AG04450 (cell line): ENCODE data around the gene BAZ1A. TPM values are rescaled to one million over a fixed set of nuclear protein-coding genes. Genes with fewer than 3 reads are reported as not detected.

Experiments
- CTCF ChIA-PET: fragments of 300-600, 350-600 bp; formaldehyde crosslinking; extraction: SDS; loops from one replicate; lab custom pipeline; 2022; ENCODE audit warnings: antibody characterized with exemption, inconsistent platforms; lab: Charles Lee
- POLR2A ChIA-PET: fragments of 350-600 bp; formaldehyde crosslinking; extraction: SDS; loops from one replicate; lab custom pipeline; 2021; ENCODE audit warnings: antibody characterized with exemption, inconsistent platforms; lab: Yijun Ruan, JAX
- DNase-seq: peaks from one replicate; pipeline ENCODE4 v3.0.0-alpha.2; 2011; ENCODE audit warnings: low read depth, low spot score
- H3K27ac ChIP-seq: one replicate; pipeline ENCODE4 v1.5.1; 2012; ENCODE audit warnings: low read depth, low read length, control low read depth
- H3K27me3 ChIP-seq: one replicate; pipeline ENCODE4 v1.6.0; 2012; ENCODE audit warnings: low read length; ENCODE audit not compliant: control insufficient read depth, insufficient read depth
- H3K4me3 ChIP-seq: 2 replicates; pipeline ENCODE4 v1.5.1; 2011; ENCODE audit warnings: mild to moderate bottlenecking, low read depth, low read length, control low read depth
- H3K9me3 ChIP-seq: 2 replicates; pipeline ENCODE4 v1.5.1; 2012; ENCODE audit warnings: low read length; ENCODE audit not compliant: control insufficient read depth, insufficient read depth
- polyA plus RNA-seq: library from polyadenylated mRNA; depleted of rRNA; stranded (reverse); fragments of >200 nt; gene quantifications from 2 replicates; pipeline ENCODE4 v1.2.3, GENCODE V29; 2011
- TF ChIP-seq, protein P1 (sequence below): IDR thresholded peaks from 2 replicates; pipeline ENCODE4 v1.5.1; 2011; ENCODE audit warnings: low read depth, low read length, control low read depth, inconsistent platforms

Gene BAZ1A
- polyA plus RNA-seq, 1 experiment = 31.5 TPM

DNA sequence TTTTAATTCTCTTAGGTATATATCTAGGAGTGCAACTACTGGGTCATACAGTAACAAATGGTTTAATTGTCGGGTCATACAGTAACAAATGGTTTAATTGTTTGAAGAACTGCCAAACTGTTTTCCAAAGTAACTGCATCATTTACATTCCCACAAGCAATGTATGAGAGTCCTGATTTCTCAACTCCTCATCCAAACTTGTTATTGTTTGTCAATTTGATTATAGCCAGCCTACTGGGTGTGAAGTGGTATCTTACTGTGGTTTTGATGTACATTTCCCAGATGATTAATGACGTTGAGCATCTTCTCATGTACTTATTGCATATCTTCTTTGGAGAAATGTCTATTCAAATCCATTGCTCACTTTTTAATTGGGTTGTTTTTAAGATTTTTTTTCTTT lies 93.1 kb downstream of the BAZ1A start:
- no peak overlapping the region for H3K4me3 ChIP-seq
- no peaks in the 10 kb centered on the region; the same call in 1 of the 2 replicates for H3K9me3 ChIP-seq
- TF ChIP-seq, protein P1, sequence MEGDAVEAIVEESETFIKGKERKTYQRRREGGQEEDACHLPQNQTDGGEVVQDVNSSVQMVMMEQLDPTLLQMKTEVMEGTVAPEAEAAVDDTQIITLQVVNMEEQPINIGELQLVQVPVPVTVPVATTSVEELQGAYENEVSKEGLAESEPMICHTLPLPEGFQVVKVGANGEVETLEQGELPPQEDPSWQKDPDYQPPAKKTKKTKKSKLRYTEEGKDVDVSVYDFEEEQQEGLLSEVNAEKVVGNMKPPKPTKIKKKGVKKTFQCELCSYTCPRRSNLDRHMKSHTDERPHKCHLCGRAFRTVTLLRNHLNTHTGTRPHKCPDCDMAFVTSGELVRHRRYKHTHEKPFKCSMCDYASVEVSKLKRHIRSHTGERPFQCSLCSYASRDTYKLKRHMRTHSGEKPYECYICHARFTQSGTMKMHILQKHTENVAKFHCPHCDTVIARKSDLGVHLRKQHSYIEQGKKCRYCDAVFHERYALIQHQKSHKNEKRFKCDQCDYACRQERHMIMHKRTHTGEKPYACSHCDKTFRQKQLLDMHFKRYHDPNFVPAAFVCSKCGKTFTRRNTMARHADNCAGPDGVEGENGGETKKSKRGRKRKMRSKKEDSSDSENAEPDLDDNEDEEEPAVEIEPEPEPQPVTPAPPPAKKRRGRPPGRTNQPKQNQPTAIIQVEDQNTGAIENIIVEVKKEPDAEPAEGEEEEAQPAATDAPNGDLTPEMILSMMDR = no peak
- no peaks in the 10 kb centered on the region for H3K27me3 ChIP-seq
- POLR2A ChIA-PET = no interaction called here
- CTCF ChIA-PET = no interaction called here
- no peak for DNase-seq
- no peak overlapping the region for H3K27ac ChIP-seq

DNA sequence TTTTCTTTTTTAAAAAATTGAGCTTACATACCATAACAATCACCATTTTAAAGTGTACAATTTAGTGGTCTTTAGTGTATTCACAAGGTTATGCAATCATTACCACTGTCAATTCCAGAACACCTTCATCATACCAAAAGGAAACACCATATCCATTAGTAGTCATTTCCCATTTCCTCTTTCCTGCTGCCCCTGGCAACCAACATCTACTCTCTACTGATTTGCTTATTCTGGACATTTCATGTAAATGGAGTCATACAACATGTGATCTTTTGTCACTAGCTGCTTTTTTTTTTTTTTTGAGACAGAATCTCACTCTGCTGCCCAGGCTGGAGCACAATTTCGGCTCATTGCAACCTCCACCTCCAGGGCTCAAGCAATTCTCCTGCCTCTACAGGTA lies 93.9 kb downstream of the BAZ1A start:
- TF ChIP-seq, protein P1 = no peak
- ChIA-PET POLR2A (interaction anchor here (0.6 kb wide), 1 partner anchor 464 kb away, joined by 4 read pairs; no protein-coding TSS in a partner anchor), CTCF (interaction anchor here (0.6 to 1.4 kb wide), 2 partner anchors 100 to 108 kb away, joined by 3 read pairs; no protein-coding TSS in a partner anchor)
- peak; percentile 73 for DNase-seq
- H3K4me3 ChIP-seq = no peak overlapping the region
- no peaks in the 10 kb centered on the region for H3K27me3 ChIP-seq
- no peaks in the 10 kb centered on the region; the same call in 1 of the 2 replicates for H3K9me3 ChIP-seq
- H3K27ac ChIP-seq = peak overlapping the region; percentile 84

DNA sequence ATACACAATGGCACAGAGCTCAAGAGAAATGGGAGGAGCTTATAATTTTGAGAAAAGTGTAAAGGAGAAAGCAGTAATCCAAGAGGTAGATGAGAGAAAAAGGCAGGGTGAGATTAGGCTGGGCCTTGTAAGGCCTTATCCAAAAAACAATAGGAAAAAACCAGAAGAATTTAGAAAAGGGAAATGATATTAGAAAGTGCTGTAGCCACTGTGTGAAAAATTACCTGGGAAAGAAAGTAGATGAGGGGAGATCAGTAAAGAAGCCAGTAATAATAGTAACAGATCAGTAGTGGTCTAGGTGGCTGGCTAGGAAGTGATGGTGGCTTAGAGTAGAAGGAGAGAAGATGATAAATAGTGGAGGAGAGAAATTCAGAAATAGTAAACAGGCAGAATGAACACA lies 94.5 kb downstream of the BAZ1A start:
- ChIA-PET CTCF (interaction anchor here (0.6 to 1.4 kb wide), 2 partner anchors 100 to 108 kb away, joined by 3 read pairs; no protein-coding TSS in a partner anchor), POLR2A (interaction anchor here (0.6 kb wide), 2 partner anchors 14 to 464 kb away, joined by 3 to 4 read pairs; no protein-coding TSS in a partner anchor)
- H3K4me3 ChIP-seq = no peak overlapping the region
- no peaks in the 10 kb centered on the region for H3K27me3 ChIP-seq
- TF ChIP-seq, protein P1 = no peak
- no peak overlapping the region for H3K27ac ChIP-seq
- no peak for DNase-seq
- no peaks in the 10 kb centered on the region; the same call in 1 of the 2 replicates for H3K9me3 ChIP-seq

DNA sequence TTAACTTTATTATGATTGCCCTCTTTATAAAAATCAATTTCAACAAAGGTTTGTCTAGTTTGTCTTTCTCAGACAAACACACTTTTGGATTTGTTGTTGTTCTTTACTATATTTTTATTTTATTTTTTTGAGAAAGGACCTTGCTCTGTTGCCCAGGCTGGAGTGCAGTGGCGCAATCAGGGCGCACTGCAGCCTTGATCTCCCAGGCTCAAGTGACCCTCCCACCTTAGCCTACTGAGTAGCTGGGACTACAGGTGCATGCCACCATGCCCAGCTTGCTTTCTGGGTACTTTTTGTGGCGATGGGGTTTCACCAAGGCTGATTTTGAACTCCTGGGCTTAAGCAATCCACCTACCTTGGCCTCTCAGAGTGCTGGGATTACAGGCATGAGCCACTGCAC lies 96.4 kb downstream of the BAZ1A start:
- no peak for DNase-seq
- ChIA-PET POLR2A (no interaction called here), CTCF (interaction anchor here (1.5 to 2.0 kb wide), 2 partner anchors 56 to 106 kb away, joined by 6 read pairs; no protein-coding TSS in a partner anchor)
- Histone ChIP-seq H3K27ac (no peak overlapping the region), H3K27me3 (no peaks in the 10 kb centered on the region), H3K9me3 (no peaks in the 10 kb centered on the region; the same call in 1 of the 2 replicates), H3K4me3 (no peak overlapping the region)
- TF ChIP-seq, protein P1 = no peak

- POLR2A ChIA-PET = no interaction called here
- Histone ChIP-seq H3K27ac (no peak overlapping the region), H3K4me3 (no peak overlapping the region), H3K27me3 (no peaks in the 10 kb centered on the region), H3K9me3 (no peaks in the 10 kb centered on the region; the same call in 1 of the 2 replicates)
- DNase-seq = no peak
- CTCF ChIA-PET = interaction anchor here (0.5 to 1.1 kb wide), 2 partner anchors 53 to 289 kb away, joined by 3 read pairs; no protein-coding TSS in a partner anchor
- TF ChIP-seq, protein P1 = no peak
Measured at GRCh38 chr14:34776611-34777010, 98.5 kb downstream of the BAZ1A start.
